Ovary (tissue), 3 donors: ENCODE data around the gene WDR31.

Source experiments
- POLR2A ChIP-seq: fragments of 450-650 bp; IDR thresholded peaks from one replicate; pipeline ENCODE4 v1.6.1; 2017; ENCODE audit warnings: antibody characterized with exemption, mild to moderate bottlenecking, moderate library complexity
- TF ChIP-seq, protein P1 (sequence below), 3 donors: fragments of 450-650 bp in 2 of 3; fragments of 200-600 bp in 1 of 3; IDR thresholded peaks; one replicate each; pipeline versions ENCODE4 v1.5.1 to v1.8.0; 2016 to 2022; ENCODE audit warnings: antibody characterized with exemption in 3 of 3, mild to moderate bottlenecking in 1 of 3
- donor health status: DM: no; HTN: no; CAD: no.

DNA sequence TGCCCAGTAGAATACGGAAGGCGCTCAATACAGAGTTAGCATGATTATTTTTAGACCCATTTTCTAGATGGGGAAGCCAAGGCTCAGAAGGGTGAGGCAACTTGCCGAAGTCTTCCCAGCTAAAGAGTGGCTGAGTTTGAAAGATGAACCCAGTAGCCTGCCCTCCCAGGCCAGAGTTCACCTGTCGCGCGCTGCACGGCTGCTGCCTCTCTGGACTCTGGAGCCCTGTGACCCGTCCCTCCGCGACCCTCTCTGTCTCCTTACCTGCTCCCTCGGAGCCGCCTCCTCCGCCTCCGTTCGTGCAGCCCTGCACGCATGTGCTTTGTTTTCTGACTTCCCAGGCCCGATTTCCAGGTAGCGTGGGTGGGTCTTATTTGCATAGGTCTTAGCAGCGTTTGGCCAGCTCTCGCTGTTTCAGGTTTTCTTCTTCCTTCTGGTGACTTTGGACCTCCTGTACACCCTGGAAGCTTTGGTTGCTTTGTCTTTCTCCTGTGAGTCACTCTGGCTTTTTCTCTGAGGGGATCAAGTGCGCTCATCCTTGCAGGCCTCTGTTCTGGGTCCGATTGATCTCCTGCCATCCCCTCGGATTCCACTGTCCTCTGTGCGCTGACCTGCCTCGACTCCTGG lies 37.2 kb downstream of the WDR31 start, which contains the start of gene RNF183:
- TF ChIP-seq, protein P1, sequence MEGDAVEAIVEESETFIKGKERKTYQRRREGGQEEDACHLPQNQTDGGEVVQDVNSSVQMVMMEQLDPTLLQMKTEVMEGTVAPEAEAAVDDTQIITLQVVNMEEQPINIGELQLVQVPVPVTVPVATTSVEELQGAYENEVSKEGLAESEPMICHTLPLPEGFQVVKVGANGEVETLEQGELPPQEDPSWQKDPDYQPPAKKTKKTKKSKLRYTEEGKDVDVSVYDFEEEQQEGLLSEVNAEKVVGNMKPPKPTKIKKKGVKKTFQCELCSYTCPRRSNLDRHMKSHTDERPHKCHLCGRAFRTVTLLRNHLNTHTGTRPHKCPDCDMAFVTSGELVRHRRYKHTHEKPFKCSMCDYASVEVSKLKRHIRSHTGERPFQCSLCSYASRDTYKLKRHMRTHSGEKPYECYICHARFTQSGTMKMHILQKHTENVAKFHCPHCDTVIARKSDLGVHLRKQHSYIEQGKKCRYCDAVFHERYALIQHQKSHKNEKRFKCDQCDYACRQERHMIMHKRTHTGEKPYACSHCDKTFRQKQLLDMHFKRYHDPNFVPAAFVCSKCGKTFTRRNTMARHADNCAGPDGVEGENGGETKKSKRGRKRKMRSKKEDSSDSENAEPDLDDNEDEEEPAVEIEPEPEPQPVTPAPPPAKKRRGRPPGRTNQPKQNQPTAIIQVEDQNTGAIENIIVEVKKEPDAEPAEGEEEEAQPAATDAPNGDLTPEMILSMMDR (IDR thresholded peaks at IDR 0.05), result no peak
- TF ChIP-seq POLR2A, result no peak
